Skin epidermis (tissue), 12 donors: Measurements from ENCODE around the gene EMP3.
A peak's percentile ranks its signal among the peaks of the same experiment; 100 is the strongest.
"Not testable (repeated sequence)": the region's sequence is repeated elsewhere in the genome, so short reads cannot be mapped to it uniquely, and the experiment has no call there.

Experiments used
- H3K27ac ChIP-seq, 21 experiments: fragments of 200-600 bp; sonication (generic) in 11 of 21; one replicate each; pipeline ENCODE4 v1.5.0; 2020; ENCODE audit warnings: mild to moderate bottlenecking in 3 of 21, inconsistent platforms in 2 of 21, moderate library complexity in 2 of 21
- H3K4me3 ChIP-seq, 7 experiments: fragments of 200-600 bp; sonication (generic) in 2 of 7; one replicate each; pipeline ENCODE4 v1.5.0; 2020; ENCODE audit warnings: inconsistent platforms in 2 of 7, mild to moderate bottlenecking in 2 of 7, moderate library complexity in 1 of 7

The EMP3 gene

GRCh38 chr19:48325265-48325910 is at the start of gene EMP3:
Gene EMP3, plus strand, starts transcription at chr19:48325552. Its CDS starts 1,293 bp downstream, at chr19:48326845.
- peak within 1 kb of the TSS; percentile 37 to 100 (median 92) for H3K27ac ChIP-seq
- H3K4me3 ChIP-seq, result peak within 1 kb of the TSS; percentile 45 to 60 (median 53)

GRCh38 chr19:48279747-48280146 is 45.6 kb upstream of the EMP3 start:
- H3K27ac ChIP-seq, result no peak overlapping the region
- no peak overlapping the region for H3K4me3 ChIP-seq

GRCh38 chr19:48283908-48284307 is 41.4 kb upstream of the EMP3 start:
- H3K4me3 ChIP-seq, result no peak overlapping the region
- no peak overlapping the region for H3K27ac ChIP-seq

GRCh38 chr19:48284896-48285295 is 40.5 kb upstream of the EMP3 start:
- Histone ChIP-seq H3K4me3 (no peak overlapping the region), H3K27ac (no peak overlapping the region)

GRCh38 chr19:48287748-48288147 is 37.6 kb upstream of the EMP3 start:
- no peak overlapping the region for H3K27ac ChIP-seq
- H3K4me3 ChIP-seq, result no peak overlapping the region

- H3K4me3 ChIP-seq, result peak overlapping the region in 3 of 7 experiments; percentile 23 to 41 (median 30)
- H3K27ac ChIP-seq, result peak overlapping the region in 9 of 21 experiments; percentile 26 to 76 (median 41)
These were observed 35.0 kb upstream of the EMP3 start for GRCh38 chr19:48290401-48290770.

- H3K27ac ChIP-seq, result peak overlapping the region in 11 of 21 experiments; percentile 16 to 76 (median 47)
These were observed 34.4 kb upstream of the EMP3 start for GRCh38 chr19:48290771-48291488.

GRCh38 chr19:48291489-48291815 is 33.9 kb upstream of the EMP3 start:
- H3K27ac ChIP-seq, result not testable (repeated sequence)
- H3K4me3 ChIP-seq, result peak overlapping the region in 1 of 7 experiments; percentile 23

More at GRCh38 chr19:48290771-48291488, 34.4 kb upstream of the EMP3 start:
- H3K4me3 ChIP-seq, result peak overlapping the region in 5 of 7 experiments; percentile 9 to 41 (median 23)

GRCh38 chr19:48292798-48293197 is 32.6 kb upstream of the EMP3 start:
- Histone ChIP-seq H3K27ac (no peak overlapping the region), H3K4me3 (no peak overlapping the region)

GRCh38 chr19:48295458-48295857 is 29.9 kb upstream of the EMP3 start:
- no peak overlapping the region for H3K27ac ChIP-seq
- H3K4me3 ChIP-seq, result no peak overlapping the region

GRCh38 chr19:48296963-48297734 is 28.2 kb upstream of the EMP3 start:
- no peak overlapping the region for H3K4me3 ChIP-seq
- no peak overlapping the region for H3K27ac ChIP-seq

- H3K4me3 ChIP-seq, result no peak overlapping the region
These were observed 27.4 kb upstream of the EMP3 start for GRCh38 chr19:48297975-48298374.

GRCh38 chr19:48301886-48302599 is 23.3 kb upstream of the EMP3 start:
- H3K27ac ChIP-seq, result no peak overlapping the region
- H3K4me3 ChIP-seq, result no peak overlapping the region

More at GRCh38 chr19:48297975-48298374, 27.4 kb upstream of the EMP3 start:
- H3K27ac ChIP-seq, result no peak overlapping the region

- Histone ChIP-seq H3K4me3 (no peak overlapping the region), H3K27ac (no peak overlapping the region)
These were observed 22.8 kb upstream of the EMP3 start for GRCh38 chr19:48302600-48302959.

GRCh38 chr19:48303367-48303766 is 22.0 kb upstream of the EMP3 start:
- no peak overlapping the region for H3K27ac ChIP-seq
- H3K4me3 ChIP-seq, result no peak overlapping the region

- H3K4me3 ChIP-seq, result no peak overlapping the region
- H3K27ac ChIP-seq, result no peak overlapping the region
These were observed 21.5 kb upstream of the EMP3 start for GRCh38 chr19:48303866-48304265.

GRCh38 chr19:48308631-48309586 is 16.4 kb upstream of the EMP3 start:
- no peak overlapping the region for H3K4me3 ChIP-seq
- H3K27ac ChIP-seq, result peak overlapping the region in 4 of 21 experiments; percentile 24 to 39 (median 29)

GRCh38 chr19:48309731-48310130 is 15.6 kb upstream of the EMP3 start:
- H3K27ac ChIP-seq, result peak overlapping the region in 3 of 21 experiments; percentile 24 to 39 (median 31)
- not testable (repeated sequence) for H3K4me3 ChIP-seq

- no peak overlapping the region for H3K4me3 ChIP-seq
- H3K27ac ChIP-seq, result no peak overlapping the region
These were observed 15.1 kb upstream of the EMP3 start for GRCh38 chr19:48310227-48310626.
